D341Med (cell line): ENCODE results near the gene CARD14.
A peak's percentile ranks its signal among the peaks of the same experiment; 100 is the strongest.
"Not testable (repeated sequence)": the region's sequence is repeated elsewhere in the genome, so short reads cannot be mapped to it uniquely, and the experiment has no call there.

ENCODE experiments used
- DNase-seq: peaks from one replicate; pipeline ENCODE4 v3.0.0; 2012; ENCODE audit warnings: low spot score

Gene CARD14

DNA sequence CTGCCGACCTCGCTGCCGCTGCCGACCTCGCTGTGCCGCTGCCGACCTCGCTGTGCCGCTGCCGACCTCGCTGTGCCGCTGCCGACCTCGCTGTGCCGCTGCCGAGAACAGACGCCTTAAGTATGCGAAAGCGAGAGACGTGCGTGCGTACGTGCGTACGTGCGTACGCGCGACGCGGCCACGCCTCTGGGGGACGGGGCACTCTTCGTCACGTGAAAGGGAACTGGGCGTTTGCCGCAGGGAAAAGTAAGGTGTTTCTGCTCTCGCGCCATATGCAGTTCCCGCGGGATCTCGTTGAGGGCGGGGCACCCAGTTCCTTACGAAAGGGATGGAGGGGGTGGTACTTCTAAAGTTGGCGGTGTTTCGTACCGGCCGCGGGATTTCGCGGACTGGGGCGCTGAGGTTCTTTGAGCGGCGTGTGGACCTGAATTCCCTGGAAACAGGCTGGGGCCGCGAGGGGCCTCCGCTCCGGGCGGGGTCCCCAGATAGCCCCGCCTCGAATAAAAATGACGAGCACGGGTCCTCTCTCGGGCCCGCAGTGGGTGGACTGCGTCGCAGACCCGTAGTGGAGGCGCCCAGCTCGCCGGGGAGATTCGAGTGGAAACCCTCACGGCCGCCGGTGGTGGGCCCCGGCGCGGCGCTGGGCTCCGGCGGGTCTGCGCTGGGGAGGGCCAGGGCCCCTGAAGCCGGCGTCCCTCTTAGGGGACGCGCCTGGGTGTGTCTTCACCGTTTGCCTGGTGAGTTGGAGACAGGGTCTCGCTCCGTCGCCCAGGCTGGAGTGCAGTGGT lies 22.6 kb upstream of the CARD14 start, which contains the start of gene EIF4A3:
TSS of gene EIF4A3 (minus strand) at position 94 of the 788 bp plus-strand sequence. CDS start 167 bp downstream, outside the sequence.
- peak; percentile 99 for DNase-seq

DNA sequence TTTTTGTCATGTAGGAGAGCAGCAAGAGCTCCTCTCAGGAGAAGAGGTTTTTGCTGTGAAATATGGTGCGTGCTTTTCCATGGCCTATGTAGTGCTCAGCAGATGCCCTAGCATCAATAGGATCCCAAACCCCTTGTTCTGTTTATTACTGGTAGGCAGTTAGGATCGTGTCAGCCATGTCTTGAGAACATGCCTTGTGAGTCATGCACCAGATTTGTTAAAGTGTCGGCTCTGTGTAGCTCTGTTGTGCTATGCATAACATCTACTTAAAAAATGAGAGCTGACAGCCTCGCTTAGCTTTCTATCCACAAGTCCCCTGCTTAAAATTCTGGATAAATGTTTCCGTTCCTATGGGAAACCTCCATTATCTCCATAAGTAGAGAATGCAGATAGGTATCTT lies 18.5 kb upstream of the CARD14 start:
- DNase-seq, result no peak

DNA sequence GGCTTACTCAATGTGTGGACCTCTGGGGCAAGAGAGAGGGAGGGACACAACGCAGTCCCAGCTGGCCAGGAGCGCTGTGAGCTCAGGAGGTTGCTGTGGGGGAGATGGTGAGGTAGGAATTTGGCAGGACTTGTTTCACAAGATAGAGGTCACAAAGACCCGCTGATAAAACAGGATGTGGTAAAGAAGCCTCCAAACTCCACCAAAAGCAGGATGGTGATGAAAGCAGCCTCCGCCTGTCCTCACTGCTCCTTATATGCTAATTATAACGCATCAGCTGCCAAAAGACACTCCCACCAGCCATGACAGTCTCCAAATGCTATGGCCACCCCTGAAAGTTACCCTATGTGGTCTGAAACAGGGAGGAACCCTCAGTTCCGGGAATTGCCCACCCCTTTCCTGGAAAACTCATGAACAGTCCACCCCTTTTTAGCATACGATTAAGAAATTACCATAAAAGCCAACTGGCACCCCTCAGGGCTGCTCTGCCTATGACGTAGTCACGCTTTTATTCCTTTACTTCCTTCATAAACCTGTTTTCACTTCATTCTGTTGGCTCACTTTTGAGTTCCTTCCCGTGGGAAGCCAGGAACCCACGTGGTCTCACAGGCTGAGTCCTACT lies 17.6 kb upstream of the CARD14 start:
- no peak for DNase-seq

DNA sequence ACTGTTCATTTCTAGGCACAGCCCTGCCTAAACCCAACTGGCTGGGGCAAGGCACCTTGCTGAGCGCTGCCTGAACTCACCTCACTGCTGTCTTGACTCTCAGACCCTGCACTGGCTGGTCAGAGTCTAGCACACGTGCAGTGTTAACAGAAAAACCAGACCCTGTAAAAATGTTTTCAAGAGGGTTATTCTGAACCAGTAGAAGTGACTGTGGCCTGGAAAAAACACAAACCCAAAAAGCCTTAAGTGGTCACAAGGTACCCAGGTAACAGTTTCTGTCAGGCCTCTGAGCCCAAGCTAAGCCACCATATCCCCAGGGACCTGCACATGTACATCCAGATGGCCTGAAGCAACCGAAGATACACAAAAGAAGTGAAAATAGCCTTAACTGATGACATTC lies 16.8 kb upstream of the CARD14 start:
- no peak for DNase-seq

DNA sequence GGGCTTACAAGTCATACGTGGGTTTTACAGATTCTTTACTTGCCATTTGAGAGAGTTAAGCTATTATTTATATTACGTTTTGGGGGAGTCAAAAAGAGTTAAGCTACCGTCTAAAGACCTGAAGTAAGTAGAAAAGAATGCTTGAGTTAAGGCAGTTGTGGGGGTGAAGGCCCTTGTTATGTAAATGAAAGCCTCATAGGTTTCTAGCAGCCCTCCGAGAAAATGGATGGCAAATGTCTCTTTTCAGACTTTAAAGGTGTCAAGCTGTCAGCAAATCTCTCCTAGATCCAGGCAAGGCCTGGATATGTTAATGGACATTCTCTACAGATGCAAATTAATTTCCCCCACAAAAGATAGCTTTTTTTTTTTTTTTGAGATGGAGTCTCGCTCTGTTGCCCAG lies 15.7 kb upstream of the CARD14 start:
- no peak for DNase-seq

DNA sequence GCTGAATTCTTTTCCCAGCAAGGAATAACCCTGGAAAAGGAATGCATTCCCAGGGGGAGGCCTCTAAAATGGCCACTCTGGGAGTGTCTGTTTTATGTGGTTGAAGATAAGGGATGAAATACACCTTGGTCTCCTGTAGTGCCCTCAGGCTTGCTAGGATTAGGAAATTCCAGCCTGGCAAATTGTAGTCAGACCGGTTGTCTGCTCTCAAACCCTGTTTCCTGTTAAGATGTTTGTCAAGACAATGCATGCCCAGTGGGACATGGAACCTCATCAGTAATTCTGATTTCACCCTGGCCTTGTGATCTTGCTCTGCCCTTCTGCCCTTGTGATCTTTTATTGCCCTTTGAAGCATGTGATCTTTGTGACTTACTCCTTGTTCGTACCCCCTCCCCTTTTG lies 14.2 kb upstream of the CARD14 start:
- not testable (repeated sequence) for DNase-seq

DNA sequence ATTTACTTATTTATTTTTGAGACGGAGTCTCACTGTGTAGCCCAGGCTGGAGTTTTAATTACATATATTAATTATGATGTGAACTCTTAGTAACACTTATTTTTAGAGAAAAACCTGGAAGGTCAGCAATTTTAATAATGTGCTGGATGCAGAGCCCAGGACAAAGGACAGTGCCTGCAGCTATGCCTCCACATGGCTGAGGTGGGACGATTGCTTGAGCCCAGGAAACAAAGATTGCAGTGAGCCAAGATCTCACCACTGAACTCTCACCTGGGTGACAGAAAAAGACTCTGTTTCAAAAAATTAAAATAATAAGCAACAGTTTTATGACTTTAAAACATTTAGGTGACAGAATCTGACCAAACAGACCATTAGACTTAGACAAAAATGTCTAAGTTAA lies 11.0 kb upstream of the CARD14 start:
- DNase-seq, result no peak

DNA sequence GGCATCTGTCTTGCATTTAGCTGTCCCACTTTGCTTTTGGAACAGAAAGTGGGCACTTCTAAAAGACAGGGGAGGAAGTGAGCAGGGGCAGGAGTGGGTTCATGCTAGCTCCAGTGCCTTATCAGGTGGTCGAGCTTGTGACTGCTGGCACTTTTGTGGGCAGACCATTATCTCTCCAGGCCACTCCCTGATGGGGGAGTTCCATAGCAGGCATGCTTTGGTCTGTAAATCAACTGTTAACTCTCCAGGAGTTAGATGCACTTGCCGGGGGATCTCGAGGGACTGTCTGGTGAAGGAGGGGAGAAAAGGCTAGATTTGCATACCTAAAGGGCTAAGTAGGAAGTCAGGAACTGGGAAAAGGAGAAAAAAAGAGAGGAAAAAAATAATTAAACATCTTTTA lies 9.3 kb upstream of the CARD14 start:
- no peak for DNase-seq

DNA sequence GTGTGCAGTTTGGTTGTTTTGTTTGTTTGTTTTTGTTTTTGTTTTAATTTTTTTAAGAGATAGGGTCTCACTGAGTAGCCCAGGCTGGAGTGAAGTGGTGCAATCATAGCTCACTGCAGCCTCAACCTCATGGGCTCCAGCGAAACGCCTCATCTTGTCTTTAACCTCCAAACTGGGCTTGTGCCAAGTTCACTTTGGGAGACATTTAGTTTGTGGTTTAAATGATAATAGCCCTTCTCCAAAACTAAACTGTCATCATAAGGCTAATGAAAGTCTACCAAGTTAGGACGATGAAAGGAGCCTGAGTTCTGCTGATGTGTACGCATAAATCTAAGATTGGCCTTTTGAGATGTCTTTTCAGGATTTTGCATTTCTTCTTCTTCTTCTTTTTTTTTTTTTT lies 6.5 kb upstream of the CARD14 start:
- no peak for DNase-seq

DNA sequence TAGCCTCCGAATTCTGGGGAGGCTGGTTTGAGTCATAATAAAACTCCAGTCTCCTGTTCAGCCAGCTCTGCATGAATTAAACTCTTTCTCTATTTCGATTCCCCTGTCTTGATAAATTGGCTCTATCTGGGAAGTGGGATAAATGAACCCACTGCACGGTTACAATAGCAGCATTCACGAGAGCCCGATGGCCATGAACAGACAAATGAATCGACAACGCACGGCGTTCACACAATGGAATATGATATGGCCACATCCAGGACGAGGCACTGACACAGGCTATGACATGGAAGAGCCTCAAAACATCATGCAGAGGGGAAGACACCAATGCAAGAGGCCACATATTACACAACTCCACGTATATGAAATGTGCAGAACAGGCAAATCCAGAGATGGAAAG lies 5.6 kb upstream of the CARD14 start:
- no peak for DNase-seq

DNA sequence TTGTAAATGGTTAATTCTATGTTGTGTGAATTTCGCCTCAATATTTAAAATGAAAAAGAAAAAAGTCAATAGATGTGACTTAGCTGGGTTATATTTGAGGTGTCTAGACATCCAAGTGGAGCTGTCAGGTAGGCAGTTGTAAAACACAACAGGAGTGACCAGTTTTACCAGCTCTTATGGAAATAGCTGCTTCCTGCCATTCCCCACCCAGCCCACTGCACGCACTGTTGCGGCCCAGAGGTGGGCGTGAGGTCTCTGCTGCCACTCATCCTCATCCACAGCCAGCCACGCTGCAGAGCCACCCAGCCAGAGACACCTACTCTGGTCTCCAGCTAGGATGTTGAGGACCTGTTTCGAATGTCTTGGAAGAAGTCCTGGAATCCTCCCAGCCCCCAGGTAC lies 3.4 kb upstream of the CARD14 start:
- no peak for DNase-seq

DNA sequence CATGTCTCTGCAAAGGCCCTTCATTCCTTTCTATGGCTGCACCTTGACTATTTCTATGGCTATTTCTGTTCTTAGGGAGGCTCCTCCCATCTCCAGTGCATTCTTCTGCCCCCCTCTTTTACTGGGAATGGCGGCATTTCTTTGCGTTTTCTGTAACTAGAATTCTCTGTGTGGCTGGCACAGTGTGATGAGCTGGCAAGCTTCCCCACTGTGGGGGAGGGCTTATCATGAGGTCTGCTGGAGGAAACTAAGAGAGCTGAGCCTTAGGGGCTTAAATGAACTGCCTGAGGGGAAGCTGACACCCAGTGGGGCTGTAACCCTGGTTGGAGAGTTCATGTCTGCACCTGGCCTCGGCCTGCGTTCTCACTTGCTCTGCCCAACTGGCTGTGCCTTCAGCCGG lies 1.5 kb upstream of the CARD14 start:
- DNase-seq, result peak; percentile 30

DNA sequence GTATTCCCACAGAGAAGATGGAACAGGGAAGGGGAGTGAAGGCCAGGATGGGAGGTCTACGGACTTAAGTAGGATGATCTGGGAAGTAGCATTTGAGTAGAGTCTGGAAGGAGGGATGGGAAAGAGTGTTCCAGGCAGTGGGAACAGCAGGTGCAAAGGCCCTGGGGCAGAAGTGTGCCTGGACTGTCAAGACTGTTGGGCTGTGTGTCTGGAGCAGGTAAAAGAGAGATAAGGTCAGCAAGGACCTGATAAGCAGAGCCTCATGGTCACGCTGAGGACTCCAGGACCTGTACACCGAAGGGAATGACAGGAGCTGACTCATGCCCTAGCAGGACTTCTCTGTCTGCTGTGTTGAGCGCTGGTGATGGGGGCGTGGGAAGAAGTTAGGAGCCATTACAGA lies 723 bp upstream of the CARD14 start:
- no peak for DNase-seq

DNA sequence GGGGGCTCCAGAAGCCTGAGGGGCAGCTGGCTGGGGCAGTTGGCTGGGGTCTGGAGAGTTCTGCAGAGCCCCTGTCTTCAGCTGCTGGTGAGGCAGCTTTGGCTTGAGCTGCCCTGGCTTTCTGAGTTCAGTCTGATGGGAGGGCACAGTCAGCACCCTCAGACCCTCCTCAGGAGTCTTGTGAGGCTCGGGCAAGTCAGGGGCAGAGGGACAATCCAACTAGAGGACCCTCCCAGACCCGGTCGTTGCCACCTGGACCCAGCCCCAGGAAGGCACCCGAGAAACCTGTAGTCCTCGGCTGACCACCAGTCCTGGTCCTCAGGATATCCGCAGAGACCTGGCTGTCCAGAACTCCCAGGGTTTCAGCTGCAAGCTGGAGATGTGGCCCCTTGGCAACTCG lies 1.9 kb downstream of the CARD14 start:
- DNase-seq, result no peak

DNA sequence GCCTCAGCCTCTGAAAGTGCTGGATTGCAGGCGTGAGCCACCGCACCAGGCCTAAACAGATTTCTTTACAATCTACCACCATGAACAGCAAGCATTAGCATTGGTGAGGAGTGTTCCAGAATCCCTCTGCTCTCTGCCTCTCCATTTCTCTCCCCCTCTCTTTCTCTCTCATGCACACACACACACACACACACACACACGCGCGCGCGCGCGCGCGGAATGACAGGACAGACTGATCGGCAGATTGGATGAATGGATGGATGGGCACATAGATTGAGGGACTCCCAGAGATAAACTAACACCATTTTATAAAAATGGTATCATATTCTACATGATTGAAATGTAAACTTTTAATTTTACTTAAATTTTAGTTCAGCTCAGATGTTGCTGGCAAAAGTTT lies 3.3 kb downstream of the CARD14 start:
- no peak for DNase-seq

DNA sequence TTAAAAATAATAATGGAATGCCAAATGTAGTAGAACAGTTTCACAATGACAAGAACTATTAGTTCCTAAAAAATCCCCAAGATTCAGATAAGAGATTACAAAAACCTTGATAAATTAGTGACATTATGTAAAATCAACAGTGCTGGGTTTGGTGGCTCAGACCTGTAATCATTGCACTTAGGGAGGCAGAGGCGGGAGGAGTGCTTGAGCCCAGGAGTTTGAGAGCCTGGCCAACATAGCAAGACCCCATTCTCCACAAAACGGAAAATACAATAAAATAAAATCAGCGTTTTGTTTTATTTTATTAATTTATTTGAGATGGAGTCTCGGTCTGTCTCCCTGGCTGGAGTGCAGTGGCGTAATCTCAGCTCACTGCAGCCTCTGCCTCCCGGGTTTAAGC lies 4.1 kb downstream of the CARD14 start:
- DNase-seq, result no peak

DNA sequence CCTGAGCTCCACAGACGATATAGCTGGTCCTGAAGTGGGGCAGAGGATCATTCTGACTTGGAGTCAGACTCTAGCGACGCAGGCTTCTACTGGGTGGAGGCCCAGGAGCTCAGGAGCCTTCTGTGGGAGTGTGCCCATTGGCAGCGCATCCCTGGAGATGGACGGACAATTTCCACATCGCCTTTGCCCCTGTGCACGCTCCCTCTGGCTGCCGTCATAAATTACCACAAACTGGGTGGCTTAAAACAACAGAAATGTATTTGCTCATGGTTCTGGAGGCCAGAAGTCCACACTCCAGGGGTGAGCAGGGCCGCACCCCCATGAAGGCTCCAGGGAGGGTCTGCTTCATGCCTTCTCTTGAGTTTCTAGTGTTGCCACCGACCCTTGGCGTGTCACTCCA lies 6.9 kb downstream of the CARD14 start:
- DNase-seq, result peak; percentile 25

DNA sequence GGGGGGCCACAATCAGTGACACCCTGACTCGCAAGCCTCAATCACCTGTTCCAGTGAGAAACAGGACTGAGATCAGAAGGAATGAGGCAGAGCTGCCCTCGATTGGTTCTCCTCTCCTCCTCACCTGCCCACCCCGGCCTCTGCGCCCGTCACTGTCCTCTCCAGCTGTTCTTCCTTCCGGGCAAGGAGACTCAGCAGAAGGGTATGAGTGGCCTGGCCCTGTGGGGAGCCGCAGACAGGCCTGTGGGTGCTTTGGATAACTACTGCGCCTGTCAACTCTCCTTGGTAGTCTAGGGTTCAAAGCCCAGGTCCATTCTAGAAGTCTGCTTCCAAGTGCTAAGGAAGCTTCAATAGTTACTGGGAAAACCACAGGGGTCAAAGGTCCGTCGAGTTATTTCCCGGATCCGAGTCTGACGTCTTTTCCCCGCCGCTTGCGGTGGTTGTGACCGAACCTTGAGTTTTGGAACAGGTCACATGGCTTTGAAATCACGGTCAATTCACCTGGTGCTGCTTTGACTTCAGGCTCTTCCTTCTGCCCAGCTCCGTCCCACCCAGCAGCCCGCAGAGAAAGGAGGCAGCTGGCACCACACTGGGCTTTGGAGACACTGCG lies 8.3 kb downstream of the CARD14 start:
- peak; percentile 25 for DNase-seq

DNA sequence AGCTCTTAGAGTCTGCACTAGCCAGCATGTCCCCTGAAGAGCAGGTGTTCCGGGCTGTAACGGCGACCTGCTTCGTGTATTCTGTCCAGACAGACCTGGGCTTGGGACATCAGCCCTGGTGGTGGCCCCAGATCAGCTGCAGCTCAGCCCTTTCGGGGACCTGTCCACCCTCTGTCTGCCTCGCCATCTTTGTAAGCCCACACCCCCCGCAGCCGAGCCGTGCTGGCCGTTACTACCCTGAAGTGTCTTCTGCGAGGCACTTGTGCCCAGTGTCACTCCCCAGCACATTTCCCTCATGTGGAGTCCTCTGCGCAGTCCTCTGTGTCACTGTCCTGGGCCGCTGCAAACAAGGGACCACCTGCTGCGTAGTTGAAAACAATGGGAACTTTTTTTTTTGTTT lies 10.4 kb downstream of the CARD14 start:
- DNase-seq, result peak; percentile 34

DNA sequence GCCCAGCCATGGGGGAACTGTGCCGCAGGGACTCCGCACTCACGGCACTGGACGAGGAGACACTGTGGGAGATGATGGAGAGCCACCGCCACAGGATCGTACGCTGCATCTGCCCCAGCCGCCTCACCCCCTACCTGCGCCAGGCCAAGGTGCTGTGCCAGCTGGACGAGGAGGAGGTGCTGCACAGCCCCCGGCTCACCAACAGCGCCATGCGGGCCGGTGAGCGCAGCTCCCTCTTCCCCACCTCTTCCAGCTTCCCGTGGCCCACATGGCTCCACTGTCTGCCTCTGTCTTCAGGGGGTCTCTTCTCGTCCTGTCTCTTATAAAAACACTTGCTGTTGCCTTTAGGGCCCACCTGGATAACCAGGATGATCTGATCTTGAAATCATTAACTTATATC lies 11.6 kb downstream of the CARD14 start:
- no peak for DNase-seq

DNA sequence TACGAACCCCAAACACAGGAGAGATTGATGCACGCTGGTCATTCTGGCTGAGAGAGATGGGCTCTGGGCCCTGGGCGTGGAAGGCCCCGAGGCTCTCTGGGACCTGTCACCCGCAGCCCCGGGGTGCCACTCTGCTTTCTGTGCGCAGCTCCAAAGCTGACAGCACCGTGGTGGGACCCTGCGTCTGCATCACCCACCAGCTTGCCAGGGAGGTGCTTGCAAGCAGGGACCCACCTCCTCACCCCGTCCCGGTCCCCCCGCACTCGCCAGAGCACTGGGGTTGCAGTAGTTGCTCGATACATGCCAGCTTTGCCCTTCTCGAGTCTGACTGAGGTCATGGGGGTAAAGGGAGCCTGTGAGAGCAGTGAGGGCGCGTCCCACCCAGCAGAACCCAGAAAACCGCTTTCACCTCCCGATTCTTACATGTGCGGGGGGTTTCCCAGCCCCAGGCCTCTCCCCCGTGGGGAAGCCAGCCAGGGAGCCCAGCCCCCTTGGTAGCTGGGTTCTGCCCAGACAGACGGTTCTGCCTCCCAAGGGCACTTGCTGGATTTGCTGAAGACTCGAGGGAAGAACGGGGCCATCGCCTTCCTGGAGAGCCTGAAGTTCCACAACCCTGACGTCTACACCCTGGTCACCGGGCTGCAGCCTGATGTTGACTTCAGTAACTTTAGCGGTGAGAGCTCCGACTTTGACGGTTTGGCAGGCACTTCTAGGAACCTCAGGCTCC lies 12.5 kb downstream of the CARD14 start:
- no peak for DNase-seq

DNA sequence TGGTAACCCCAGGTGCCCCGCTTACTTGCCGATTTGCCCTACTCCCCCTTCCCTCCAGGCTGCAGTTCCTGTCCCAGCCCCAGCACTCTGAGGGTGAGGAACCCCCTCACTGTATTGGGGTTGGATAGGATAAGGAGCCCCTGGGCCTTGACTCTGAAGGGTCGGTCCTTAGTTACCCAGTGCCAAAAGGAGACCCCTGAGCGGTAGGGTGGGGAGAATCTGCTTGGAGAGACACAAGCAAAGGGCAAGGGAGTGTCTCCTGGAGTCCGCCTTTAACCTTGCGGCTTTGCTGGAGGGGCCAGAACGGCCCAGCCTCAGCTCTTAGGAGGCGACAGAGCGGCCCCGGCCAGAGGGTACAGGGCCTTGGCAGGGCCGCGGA lies 13.0 kb downstream of the CARD14 start:
- DNase-seq, result no peak
